GM18907 (cell line): ENCODE data around the gene NRXN3.

Experiments
- ATAC-seq: cut with Tn5 transposase; IDR thresholded peaks from one replicate; pipeline ENCODE4 v1.9.1; 2021; ENCODE audit warnings: mild to moderate bottlenecking, moderate library complexity; ENCODE audit not compliant: unreplicated experiment

NRXN3 gene

GRCh38 chr14:79040790-79041189 lies 870.6 kb downstream of the NRXN3 start:
- no peak for ATAC-seq

GRCh38 chr14:79043194-79043889 lies 873.2 kb downstream of the NRXN3 start:
- no peak for ATAC-seq

DNA sequence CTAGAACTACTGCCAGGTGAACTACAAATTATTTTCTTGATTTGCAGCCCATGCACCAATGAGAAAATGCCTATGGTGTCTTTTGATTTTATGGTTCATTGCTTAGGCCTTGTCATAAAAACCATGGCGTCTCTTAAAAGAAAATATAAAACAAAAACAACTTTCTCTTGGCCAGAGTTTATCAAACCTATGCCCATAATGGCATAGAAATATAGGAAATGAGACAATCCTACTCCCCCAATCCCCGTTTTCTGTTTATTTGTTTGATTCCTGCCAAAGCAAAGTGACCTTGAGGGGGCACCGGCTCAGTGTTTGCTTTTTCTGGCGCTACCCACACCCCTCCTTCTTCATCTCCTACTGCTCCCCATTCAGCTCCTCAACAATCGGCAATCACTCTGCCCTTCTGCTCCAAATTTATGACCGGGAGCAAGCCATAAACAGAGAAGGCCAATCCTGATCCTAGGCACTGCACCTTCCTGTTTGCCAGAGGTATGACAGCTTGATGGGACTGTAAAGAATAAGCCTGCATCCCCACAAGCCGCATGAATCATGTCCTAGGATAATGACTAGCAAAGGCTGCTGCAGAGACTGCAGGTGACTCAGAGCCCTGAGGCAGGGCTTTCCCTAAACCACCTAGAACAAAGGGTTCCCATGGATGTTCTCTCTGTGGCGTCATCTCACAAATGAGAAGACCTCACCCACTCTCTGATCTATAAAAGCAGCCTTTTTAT lies 874.9 kb downstream of the NRXN3 start:
- ATAC-seq: no peak

DNA sequence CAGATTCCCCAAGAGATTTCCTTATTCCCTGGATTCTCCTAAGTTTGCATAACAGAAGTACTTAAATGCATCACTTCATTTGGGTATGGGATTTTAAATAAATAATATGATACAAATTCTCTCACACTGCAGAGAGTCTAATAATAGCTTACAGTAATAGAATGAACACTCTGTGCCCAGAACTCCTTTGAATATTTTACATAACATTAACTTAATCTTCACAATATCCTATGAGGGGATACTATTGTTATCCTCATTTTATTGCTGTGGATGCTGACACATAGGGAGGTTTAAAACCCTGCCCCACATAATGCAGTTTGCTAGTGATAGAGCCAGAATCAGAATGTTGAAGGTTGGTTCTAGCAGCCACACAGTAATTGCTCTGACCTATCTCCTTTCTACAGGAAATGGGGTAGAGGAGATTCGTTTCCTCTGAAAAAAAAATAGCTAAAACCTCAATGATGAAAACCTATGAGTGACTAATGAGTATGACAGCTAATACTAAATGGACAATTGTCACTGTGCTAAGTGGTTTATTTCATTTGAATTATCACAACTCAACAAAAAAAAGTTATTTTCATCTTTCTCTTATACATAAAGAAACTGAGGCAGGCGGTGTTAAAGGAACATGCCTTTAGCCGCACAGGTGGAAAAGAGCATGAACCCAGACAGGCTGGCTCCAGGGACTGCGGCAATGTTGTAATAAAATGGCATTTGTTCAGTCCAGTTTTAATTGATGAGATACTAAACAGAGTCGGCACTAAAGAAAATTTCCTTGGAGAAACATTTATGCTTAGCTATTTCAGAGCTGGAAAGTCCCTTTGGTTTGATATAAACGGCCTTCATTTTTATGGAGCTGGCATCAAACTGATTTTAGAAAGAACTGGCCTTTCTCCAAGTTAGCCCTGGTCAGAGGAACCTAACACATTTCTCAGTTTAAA lies 880.9 kb downstream of the NRXN3 start:
- ATAC-seq: no peak

DNA sequence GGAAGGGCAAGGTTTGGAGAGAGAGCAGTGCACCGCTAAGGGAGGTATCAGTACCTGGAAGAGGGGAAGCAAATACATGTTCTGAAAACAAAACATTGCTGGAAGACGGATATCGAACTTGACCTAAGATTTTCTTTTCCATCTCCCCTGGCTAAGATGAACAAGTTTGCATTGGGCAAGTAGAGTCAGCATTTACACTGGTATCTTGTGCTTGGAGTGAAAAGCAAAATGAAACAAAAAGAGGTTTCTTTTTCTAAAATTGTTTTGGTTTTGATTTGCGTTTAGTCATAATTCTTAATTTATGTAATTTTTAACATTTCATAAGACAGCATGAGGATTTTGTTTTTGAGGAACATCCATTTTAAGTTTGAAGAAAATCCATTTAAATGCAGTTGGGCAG lies 881.6 kb downstream of the NRXN3 start:
- no peak for ATAC-seq

- no peak for ATAC-seq
These were observed 886.7 kb downstream of the NRXN3 start for GRCh38 chr14:79056879-79057278.

- ATAC-seq: no peak
These were observed 887.2 kb downstream of the NRXN3 start for GRCh38 chr14:79057333-79057732.

- ATAC-seq: no peak
These were observed 892.1 kb downstream of the NRXN3 start for GRCh38 chr14:79062226-79062625.

DNA sequence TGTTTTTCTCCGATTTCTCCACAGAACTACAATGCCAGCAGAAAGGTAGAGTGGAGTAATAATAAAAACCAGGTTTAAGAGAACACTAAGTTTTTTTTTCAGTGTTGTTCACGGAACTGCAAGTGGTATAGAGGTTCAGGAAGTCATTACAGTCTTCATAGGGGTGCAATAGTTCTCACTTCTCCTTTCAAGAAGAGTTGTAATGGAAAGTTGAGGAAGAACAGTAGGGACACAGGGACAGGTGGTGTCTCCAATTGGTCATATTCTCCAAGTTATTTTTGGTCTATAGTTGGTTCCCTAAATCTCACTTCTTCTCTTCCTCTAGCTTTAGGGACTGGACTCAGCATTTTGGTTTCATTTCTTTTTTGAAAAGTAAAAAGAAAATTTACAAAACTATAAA lies 894.0 kb downstream of the NRXN3 start:
- no peak for ATAC-seq

- no peak for ATAC-seq
These were observed 904.3 kb downstream of the NRXN3 start for GRCh38 chr14:79074510-79074909.

GRCh38 chr14:79076428-79076827 lies 906.3 kb downstream of the NRXN3 start:
- no peak for ATAC-seq

DNA sequence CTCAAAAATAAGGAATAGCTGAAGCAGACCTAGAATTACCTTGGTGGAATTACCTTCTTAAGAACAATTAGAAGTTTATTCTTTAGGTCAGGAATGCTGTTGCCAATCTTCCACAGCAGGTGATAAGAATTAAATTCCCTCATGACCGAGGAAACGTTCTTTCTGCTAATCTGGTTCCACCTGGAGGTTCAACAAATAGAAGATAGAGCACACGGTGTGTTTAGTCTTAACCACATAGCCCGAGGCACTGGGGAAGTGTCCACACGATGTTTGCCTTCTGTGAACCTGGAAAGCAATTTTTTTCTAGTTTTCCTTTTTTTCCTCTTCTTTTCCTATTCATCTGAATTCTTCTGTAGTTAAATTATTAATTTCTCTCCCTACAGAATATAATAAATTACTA lies 906.9 kb downstream of the NRXN3 start:
- ATAC-seq: no peak

DNA sequence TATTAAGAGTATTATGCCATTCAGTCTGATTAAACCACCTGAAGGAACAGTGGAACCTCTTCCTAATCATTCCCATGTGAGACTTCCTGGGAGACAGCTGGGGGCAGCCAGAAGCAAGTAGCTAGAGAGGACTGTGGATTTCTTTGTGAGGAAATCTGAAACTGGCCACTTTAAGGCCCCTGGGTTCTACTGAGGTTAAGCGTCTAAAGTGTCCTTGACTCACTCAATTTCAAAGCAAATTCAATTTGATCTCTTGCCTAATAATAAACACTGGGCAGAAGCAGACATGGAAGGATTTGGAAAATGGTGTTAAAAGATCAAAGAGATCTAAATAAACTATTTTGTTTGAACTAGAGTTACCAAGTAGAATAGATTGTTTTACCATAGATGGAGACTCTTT lies 909.9 kb downstream of the NRXN3 start:
- ATAC-seq: no peak

DNA sequence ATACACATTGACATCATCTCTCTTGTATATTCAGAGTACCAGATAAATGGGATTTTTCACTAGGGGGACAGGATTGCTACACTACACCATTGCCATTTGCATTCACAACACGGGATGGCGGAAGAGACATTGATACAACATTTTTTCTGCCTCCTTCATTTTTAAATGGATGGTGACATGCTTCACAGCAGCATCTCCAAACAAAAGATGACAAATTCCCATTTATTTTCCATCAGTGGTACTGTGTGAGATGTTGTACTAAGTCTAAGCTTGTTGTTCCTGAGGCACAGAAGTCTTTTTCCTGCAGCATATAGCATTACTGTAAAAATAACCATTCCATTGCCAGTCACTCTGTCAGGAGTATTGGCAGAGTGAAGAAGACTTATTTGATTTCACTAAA lies 912.7 kb downstream of the NRXN3 start:
- no peak for ATAC-seq

GRCh38 chr14:79083356-79083755 lies 913.2 kb downstream of the NRXN3 start:
- no peak for ATAC-seq

DNA sequence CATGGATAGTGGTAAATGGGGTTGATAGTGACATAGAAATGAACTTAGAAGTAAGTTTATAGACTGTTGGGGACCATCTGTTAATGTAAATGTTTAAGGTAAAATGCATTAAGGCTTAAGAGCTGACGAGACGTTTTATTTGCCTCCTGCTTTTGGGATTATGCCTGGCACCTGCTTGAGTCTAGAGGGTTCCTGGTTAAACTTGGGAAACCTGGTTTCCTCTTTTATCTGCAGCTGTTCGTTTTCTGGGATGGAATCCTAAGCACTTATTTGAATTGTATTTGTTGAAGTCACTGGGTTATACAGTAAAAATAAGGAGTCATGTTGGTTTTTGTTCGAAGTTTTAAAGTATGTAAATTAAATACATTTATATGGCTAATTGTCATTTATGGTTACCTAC lies 914.7 kb downstream of the NRXN3 start:
- ATAC-seq: no peak

DNA sequence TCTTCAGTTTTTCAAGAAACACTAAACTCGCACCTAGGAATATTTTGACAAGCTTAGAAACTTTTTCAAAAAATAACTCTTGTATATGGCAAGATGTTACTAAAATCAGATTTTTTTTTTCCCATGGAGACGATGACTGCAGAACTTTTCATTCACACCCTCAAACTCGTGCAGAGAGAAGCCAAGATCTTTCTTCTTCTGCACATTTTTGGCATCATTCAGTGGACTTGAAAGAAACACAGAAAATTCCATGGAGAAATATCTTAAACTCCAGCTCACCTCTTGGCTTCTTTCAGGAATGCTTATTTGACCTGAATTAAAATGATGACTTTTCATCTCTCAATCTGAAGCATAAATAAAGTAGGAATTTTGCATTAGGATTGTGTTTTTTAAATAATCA lies 919.4 kb downstream of the NRXN3 start:
- no peak for ATAC-seq

- ATAC-seq: no peak
These were observed 920.5 kb downstream of the NRXN3 start for GRCh38 chr14:79090641-79091180.

GRCh38 chr14:79091381-79091963 lies 921.3 kb downstream of the NRXN3 start:
- ATAC-seq: no peak

- ATAC-seq: no peak
These were observed 923.4 kb downstream of the NRXN3 start for GRCh38 chr14:79093531-79093930.

DNA sequence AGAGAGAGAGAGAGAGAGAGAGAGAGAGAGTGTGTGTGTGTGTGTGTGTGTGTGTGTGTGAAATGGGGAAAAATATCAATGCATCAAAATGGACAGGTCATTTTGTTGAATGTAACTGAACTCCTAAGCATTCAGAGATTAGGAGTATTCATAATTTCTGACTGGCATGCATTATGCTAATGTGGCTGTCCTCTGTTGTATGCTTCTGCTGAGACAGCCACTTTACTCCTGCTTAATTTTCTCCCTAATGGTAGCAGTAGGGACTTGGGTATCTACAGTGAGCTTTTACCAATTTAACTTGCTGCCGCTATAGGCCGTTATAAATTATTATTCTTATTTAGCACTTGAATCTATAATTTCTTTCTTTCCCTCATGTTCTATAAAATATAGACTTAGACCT lies 924.8 kb downstream of the NRXN3 start:
- no peak for ATAC-seq
